COLO668 (cell line): ENCODE measurements around the gene CNST.
"Not testable (repeated sequence)": the region's sequence is repeated elsewhere in the genome, so short reads cannot be mapped to it uniquely, and the experiment has no call there.

ENCODE experiments used
- DNase-seq: peaks from one replicate; lab custom pipeline; 2025; ENCODE audit not compliant: unreplicated experiment; lab: John Stamatoyannopoulos, UW

Gene CNST

GRCh38 chr1:246613096-246613758 is 47.0 kb downstream of the CNST start:
- DNase-seq, result no peak

DNA sequence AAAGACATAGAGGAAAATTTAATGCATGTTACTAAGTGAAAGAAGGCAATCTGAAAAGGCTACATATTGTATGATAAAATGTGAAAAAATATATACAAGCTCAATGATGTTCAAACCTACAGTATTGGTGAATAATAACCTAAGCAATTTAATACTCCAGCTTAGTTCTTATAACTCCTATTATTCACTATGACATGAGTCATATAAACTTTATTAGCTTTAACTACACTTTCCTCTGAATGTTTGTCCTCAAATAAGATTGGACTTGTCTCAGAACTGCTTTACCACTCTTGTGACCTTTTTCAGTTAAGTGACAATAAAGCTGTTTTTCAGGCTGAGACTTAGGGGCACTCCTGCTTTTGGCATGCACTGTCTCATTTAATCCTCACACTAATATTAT is 50.9 kb downstream of the CNST start:
- no peak for DNase-seq

DNA sequence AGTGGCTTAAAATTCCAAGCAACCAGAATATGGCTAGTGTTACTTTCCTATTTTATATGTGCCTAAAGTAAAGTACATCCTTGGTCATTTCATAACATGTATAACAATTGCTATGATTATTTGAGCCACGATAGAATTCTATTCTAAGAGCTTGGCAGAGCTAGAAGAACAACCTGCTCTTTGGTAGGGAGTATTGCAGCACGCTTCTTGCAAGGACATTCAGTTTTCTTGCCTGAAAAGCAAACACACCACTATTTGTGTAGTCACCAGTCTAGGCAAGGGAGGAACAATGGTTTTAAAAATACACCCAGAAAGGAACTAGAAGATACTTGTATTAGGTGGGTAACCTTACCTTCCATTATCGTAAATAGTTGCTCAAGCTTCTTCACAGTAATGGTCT is 51.5 kb downstream of the CNST start:
- DNase-seq, result no peak

DNA sequence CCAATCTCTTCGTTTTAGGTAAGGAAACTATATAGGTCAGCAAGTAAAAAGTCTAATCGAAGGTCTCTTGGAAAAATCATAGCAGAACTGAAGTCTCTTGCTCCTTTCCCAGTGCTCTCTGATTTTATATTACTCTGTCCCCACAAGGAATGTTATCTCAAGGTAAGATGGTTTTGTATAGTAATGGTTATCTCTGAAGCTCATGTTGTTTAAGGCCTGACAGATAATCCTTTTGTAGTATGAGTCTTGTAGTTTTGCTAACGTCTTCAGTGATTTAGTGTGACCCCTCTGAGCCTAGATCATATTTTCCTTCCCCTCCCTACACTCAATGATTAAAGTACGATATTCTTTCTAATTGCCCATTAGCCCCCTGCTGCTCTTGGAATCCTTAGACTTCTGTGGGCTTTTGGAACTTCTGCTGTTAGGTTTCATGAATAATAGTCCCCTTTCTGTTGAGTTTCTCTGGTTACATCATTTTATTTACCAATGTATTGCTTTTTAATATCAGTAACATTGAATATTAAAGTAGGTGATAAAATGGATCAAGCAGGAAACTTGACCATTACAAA is 52.1 kb downstream of the CNST start:
- no peak for DNase-seq

- no peak for DNase-seq
These were observed 55.9 kb downstream of the CNST start for GRCh38 chr1:246622035-246622652.

DNA sequence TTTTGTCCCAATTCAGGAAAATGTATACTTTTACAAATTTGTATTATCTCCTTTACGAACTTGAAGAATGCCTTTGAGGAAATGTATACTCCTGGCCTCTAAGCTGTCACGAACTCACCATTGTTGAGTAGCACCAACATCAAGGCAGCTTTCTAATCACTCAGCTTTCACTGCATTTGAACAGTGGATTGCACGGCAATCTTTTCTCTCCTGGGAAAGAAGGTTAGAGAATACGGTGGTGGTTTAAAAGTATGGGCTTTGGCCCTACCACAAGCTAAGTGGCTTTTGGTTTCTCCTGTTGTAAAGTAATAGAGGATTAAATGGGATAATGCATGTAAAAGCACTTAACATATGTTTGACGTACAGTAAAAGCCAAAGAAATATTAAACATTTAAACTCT is 57.8 kb downstream of the CNST start:
- no peak for DNase-seq

DNA sequence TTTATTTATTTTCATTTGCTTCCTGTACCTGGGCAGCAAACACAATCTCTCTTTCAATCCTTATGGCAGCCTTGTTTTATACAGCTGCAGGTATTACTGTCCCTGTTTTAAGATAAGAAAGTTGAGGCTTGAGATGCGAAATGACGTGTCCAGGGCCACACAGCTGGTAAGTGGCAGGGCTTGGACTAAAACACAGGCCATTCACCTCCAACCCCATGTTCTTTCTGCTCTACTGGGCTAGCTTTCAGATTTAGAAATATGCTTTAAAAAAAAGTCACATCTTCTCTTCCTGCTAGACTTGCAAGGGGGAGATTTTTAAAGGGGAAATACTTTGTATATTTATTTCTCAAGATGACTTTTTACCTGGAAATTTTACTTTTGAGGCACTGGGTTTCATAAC is 62.8 kb downstream of the CNST start:
- DNase-seq, result no peak

GRCh38 chr1:246629976-246630375 is 63.7 kb downstream of the CNST start:
- DNase-seq, result no peak

GRCh38 chr1:246631426-246631825 is 65.2 kb downstream of the CNST start:
- no peak for DNase-seq

DNA sequence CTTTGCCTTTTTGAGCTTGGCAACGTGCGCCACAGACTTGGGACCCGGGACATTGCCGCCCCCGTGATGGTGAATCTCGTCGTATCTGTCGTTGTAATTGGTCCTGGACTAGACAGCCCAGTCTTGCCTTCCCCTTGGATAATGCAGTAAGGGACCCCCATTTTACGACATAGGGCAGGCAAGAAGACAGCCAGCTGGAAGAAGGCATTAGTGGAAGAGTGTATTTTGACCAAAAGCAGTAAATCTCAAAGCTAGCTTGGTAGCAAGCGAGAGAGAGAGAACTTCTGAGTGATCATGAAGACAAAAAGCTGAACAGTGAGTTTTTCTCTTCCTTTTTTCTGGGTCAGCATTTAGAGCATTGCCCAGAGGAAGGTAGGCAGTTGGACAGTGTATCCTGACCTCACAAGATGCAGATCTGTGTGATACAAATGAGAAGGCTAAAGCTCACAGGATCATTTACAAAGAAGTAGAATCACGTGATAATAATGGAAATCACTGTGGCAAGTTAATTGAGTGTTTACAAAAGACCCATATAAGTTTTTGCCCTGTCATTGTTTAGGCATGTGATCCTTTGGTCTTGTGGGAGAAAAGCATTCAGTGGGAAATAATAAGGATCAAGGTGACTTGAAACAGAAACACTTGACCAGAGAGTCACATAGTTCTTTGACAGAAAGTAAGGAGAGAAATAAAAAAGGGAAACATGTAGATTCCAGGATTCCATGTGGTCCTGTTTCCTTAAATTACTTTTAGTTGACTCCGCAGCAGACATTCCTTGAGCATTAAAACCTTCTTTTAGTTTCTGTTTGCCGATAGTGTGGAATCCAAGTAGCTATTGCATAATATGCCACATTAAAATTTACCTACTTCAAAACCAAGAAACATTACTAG is 66.3 kb downstream of the CNST start:
- no peak for DNase-seq

DNA sequence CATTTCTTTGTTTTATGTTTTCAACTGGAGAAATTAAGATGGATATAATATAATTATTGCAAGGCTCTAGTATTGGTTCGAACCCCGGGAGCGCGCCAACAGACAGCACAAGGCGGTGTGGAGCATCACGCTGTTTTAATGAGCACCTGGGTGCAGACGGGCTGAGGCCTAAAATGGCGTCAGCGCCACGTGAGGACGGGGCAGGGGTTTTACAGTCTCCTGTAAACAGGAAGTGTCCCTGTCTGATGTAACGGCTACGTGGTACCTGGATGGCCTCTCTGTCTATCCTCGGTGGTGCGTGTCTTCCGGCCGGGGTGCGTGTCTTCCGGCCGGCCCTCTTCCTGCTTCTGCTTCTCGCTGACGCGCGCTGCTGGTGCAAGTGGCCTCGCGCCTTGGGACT is 68.4 kb downstream of the CNST start:
- not testable (repeated sequence) for DNase-seq

DNA sequence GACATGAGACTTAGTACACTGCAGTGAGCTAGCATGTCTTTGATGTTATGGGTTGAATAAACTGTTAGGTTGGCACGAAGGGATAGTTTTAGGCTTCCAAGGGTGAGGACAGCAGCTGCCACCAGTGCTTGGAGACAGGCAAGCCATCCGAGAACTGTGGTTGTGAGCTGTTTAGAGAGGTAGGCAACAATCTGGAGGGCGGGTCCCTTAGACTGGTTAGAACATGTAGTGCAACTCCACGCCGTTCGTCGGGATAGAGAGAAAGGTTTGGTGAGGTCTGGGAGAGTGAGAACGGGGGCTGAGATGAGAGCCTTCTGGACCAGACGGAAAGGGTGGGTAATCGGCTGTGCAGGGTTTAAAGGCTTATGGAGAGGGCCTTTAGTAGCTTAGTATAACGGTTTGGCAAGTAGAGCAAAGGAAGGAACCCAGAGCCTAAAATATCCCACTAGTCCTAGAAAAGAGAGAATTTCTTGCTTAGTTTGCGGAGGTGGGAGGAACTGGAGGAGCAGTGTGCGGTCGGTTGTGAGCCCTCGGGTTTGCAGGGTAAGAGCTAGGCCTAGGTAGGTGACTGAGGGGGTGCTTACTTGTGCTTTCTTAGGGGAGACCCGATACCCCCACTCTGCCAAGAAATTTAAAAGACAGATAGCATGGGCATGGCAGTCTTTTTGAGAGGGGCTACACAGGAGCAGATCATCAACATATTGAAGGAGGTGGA is 72.8 kb downstream of the CNST start:
- DNase-seq, result no peak

DNA sequence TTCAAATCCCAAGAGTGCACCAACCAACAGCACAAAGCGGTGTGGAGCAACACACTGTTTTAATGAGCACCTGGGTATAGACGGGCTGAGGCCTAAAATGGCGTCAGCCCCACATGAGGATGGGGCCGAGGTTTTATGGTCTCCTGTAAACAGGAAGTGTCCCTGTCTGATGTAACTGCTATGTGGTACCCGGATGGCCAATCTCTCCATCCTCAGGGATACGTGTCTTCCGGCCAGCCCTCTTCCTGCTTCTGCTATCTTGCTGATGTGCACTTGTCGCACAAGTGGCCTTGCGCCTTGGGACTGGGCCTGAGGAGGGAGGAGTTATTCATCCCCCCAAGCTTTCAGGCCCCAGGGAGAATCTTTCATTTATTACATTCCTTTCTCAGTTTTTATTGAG is 73.5 kb downstream of the CNST start:
- DNase-seq, result no peak

DNA sequence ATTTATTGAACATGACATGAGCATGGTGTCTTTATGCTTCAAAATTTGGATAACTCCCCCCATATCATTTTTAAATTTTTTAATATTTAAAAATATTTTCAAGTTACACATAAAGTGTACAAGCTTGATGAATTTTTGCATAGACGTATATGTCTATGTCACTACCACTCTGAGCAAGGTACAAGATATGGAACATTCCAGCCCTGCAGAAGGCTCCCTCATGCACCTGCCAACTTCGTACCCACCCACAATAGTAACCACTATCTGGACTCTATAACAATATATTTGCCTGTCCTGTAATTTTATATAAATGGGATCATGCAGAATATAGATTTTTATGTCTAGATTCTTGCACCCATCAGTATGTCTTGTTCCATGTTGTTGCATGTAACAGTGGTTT is 74.5 kb downstream of the CNST start:
- DNase-seq, result no peak

DNA sequence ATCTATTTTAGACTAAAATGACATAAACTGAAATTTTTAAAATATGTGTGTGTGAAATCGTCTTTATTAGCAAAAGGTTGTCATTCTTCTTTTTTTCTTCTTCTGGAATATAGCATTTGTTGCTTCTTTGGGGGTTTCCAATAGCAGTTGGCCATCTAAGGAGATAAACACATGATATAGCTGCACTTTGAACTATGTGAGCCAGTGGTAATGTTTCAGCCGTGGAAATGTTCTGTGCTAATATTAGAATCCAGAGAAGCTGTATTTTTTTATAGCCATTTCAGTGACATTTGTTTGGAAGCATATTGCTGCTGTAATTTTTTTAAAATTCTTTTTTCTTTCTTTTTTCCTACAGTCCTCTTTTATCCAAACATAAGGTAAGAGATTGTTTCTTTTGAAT is 75.1 kb downstream of the CNST start:
- no peak for DNase-seq

GRCh38 chr1:246642719-246643118 is 76.5 kb downstream of the CNST start:
- DNase-seq, result no peak

- no peak for DNase-seq
These were observed 80.9 kb downstream of the CNST start for GRCh38 chr1:246647113-246647512.

DNA sequence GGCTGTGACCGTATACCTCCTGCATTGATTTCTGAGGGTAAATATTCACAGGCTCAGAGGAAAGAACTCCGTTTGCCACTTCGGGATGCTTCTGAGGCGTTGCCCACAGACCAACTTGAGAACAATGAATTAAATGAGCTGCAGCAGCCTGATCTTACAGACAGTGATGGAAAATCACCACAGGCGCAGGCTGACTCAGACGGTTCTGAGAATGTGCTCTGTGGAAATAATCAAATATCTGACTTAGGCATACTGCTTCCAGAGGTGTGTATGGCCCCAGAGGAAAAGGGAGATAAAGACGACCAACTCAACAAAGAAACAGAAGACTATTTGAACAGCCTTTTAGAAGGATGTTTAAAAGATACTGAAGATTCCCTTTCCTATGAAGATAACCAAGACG is 81.3 kb downstream of the CNST start:
- no peak for DNase-seq

DNA sequence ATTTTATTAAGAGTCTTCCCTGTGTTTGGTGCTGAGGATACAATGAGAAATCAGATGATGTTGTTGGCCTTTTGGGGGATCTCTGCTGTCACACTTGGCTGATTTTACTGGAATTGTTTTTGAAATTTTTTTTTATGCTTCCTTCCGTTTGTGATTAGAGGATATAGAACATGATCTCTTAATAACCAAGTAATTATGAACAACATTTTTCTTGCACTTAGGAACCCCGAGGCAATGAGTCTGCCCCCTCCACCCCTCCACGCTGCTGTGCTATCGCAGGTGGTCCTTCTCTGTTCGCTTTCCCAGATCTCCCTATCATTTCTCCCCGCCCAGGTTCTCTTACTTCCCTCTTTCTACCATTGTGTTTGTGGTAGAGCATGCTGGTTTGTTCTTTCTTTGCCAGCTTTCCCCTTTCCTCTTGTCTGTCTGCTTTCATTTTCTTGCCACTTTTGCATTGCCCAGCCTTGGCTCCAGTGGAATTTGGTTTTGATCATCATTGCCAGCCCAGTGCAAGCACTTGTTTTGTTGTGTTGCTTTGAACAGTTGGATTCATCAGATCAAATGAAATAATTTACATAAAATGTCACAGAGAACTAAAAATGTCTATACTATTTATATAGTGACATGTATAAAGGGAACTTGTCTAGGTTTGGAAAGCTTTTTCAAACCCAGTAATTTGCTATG is 84.9 kb downstream of the CNST start:
- DNase-seq, result no peak

DNA sequence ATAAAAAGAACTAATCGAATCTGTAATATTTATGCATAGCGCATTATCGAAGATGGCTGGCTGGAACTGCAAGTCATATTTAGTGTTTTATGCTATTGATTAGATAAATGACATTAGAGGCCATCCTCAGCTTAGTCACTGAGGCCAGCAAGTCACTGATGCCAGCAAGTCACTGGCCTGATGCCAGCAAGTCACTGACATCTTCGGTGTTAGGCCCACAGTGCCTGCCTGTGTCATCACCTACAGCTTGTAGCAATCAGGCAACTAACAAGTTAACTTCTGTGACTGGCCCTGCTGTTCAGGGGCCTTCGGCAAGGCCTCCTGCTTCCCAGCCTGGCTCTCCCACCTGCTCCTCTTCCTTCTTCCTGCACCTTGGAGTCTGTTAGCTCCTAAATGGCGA is 92.3 kb downstream of the CNST start:
- no peak for DNase-seq
